Endothelial cell of umbilical vein (primary cell): ENCODE measurements around the gene KRTAP10-11. TPM values are rescaled to one million over a fixed set of nuclear protein-coding genes. Genes with fewer than 3 reads are reported as not detected.
"Not testable (repeated sequence)": the region's sequence is repeated elsewhere in the genome, so short reads cannot be mapped to it uniquely, and the experiment has no call there.

Experiments used
- BruUV-seq: library from RNA; stranded (reverse); fragments of 400-500 nt; replicated peaks from 2 replicates; lab custom pipeline; 2021; lab: Mats Ljungman, UMichigan
- CTCF ChIA-PET: fragments of 300-600, 350-600 bp; sonication (Branson Sonifier 250); formaldehyde crosslinking; loops from one replicate; lab custom pipeline; 2021; ENCODE audit warnings: antibody characterized with exemption, inconsistent platforms; lab: Charles Lee
- POLR2A ChIA-PET: fragments of 300-600, 350-600 bp; sonication (Branson Sonifier 250); formaldehyde crosslinking; loops from one replicate; lab custom pipeline; 2021; ENCODE audit warnings: antibody characterized with exemption, inconsistent platforms; lab: Charles Lee
- DNase-seq: peaks from one replicate; pipeline ENCODE4 v3.0.0-alpha.2; 2011; ENCODE audit warnings: low read depth, low spot score
- FAIRE-seq: peaks from 2 replicates; lab custom pipeline; 2011; peaks lifted over from hg19 to GRCh38; lab: Jason Lieb, UNC
- H2AFZ ChIP-seq: 2 replicates; pipeline ENCODE4 v1.6.0; 2012; ENCODE audit warnings: low read depth, low read length, control low read depth, inconsistent platforms
- H3K27ac ChIP-seq: 2 replicates; pipeline ENCODE4 v1.5.1; 2011; ENCODE audit warnings: low read depth, mild to moderate bottlenecking, control low read depth, low read length, moderate library complexity; ENCODE audit not compliant: insufficient read depth
- H3K27me3 ChIP-seq, 2 experiments: 2 replicates each; pipeline versions ENCODE4 v1.6.0 to v1.6.1; 2011; ENCODE audit warnings: low read length in 2 of 2, mixed read lengths in 1 of 2; ENCODE audit not compliant: control insufficient read depth in 2 of 2, insufficient read depth in 2 of 2
- H3K36me3 ChIP-seq, 2 experiments: 2 replicates in 1 of 2; 3 replicates in 1 of 2; pipeline ENCODE4 v1.5.1; 2011; ENCODE audit warnings: low read length in 2 of 2, mild to moderate bottlenecking in 1 of 2, moderate library complexity in 1 of 2; ENCODE audit not compliant: control insufficient read depth in 2 of 2, insufficient read depth in 2 of 2; ENCODE audit errors: extremely low read depth in 1 of 2
- H3K4me1 ChIP-seq: 3 replicates; pipeline ENCODE4 v1.5.1; 2011; ENCODE audit warnings: mild to moderate bottlenecking, low read length; ENCODE audit not compliant: control insufficient read depth, insufficient read depth; ENCODE audit errors: extremely low read depth
- H3K4me2 ChIP-seq: 2 replicates; pipeline ENCODE4 v1.6.1; 2011; ENCODE audit warnings: low read length, control low read depth, mixed read lengths; ENCODE audit not compliant: insufficient read depth
- H3K4me3 ChIP-seq, 3 experiments: fragments of 200-600 bp in 1 of 3; sonication (generic), shearing (Covaris generic) in 1 of 3; replicated peaks in 1 of 3; 2 replicates each; pipeline ENCODE4 v1.5.1; 2011 to 2016; ENCODE audit warnings: control low read depth in 3 of 3, low read length in 3 of 3, mild to moderate bottlenecking in 2 of 3, inconsistent platforms in 1 of 3, low read depth in 1 of 3, moderate library complexity in 1 of 3; ENCODE audit not compliant: insufficient read depth in 1 of 3
- H3K79me2 ChIP-seq: 2 replicates; pipeline ENCODE4 v1.6.0; 2012; ENCODE audit warnings: low read length, inconsistent platforms; ENCODE audit not compliant: control insufficient read depth, insufficient read depth
- H3K9ac ChIP-seq: replicated peaks from 2 replicates; pipeline ENCODE3; 2011; ENCODE audit warnings: low read length, control low read depth; ENCODE audit not compliant: insufficient read depth; ENCODE audit errors: extremely low read depth
- H3K9me1 ChIP-seq: replicated peaks from 3 replicates; pipeline ENCODE4 v1.6.0; 2011; ENCODE audit warnings: mild to moderate bottlenecking, low read length; ENCODE audit not compliant: control insufficient read depth, insufficient read depth; ENCODE audit errors: extremely low read depth
- H3K9me3 ChIP-seq: replicated peaks from 2 replicates; pipeline ENCODE4 v1.5.1; 2012; ENCODE audit warnings: low read length, inconsistent platforms; ENCODE audit not compliant: control insufficient read depth, insufficient read depth
- H4K20me1 ChIP-seq: replicated peaks from 2 replicates; pipeline ENCODE3; 2011; ENCODE audit warnings: mild to moderate bottlenecking, low read length; ENCODE audit not compliant: control insufficient read depth, insufficient read depth; ENCODE audit errors: extremely low read depth
- EZH2 ChIP-seq: IDR thresholded peaks from 2 replicates; pipeline ENCODE4 v1.6.1; 2012; ENCODE audit warnings: borderline replicate concordance, low read depth, mild to moderate bottlenecking, moderate library complexity, low read length, inconsistent platforms; ENCODE audit not compliant: severe bottlenecking
- FOS ChIP-seq: IDR thresholded peaks from 2 replicates; pipeline ENCODE4 v1.6.1; 2011; ENCODE audit warnings: mild to moderate bottlenecking, low read length, moderate library complexity, borderline replicate concordance; ENCODE audit not compliant: insufficient read depth
- GATA2 ChIP-seq: IDR thresholded peaks from 2 replicates; pipeline ENCODE4 v1.7.0; 2011; ENCODE audit warnings: low read depth, mild to moderate bottlenecking, moderate library complexity, mixed read lengths, low read length; ENCODE audit not compliant: insufficient read length, insufficient read depth
- JUN ChIP-seq: IDR thresholded peaks from 2 replicates; pipeline ENCODE4 v1.6.1; 2011; ENCODE audit warnings: borderline replicate concordance, low read depth; ENCODE audit not compliant: insufficient read length, insufficient read depth
- MYC ChIP-seq: IDR thresholded peaks from one replicate; pipeline ENCODE4 v1.6.1; 2011; ENCODE audit warnings: mild to moderate bottlenecking, low read depth, low read length
- POLR2A ChIP-seq: IDR thresholded peaks from 2 replicates; pipeline ENCODE4 v1.6.1; 2012; ENCODE audit warnings: low read depth, mild to moderate bottlenecking, control low read depth, low read length
- POLR2AphosphoS5 ChIP-seq: IDR thresholded peaks from 2 replicates; pipeline ENCODE4 v1.6.1; 2012; ENCODE audit warnings: low read depth, mild to moderate bottlenecking, control low read depth, low read length, moderate library complexity; ENCODE audit not compliant: insufficient read depth
- dilution Hi-C: fragments of 300-500 bp; cut with MboI; formaldehyde crosslinking; loops from one replicate; pipeline ENCODE4 v1.15.0; 2019; ENCODE audit warnings: low sequenced_read_pairs; ENCODE audit not compliant: extremely low pct_ligation_motif_present
- intact Hi-C: fragments of 100-400 bp; cut with micrococcal nuclease; formaldehyde crosslinking; loops from one replicate; pipeline ENCODE4 v1.10.0; 2022
- polyA plus RNA-seq, 4 experiments: library from polyadenylated mRNA; depleted of rRNA in 3 of 4; stranded (reverse) in 3 of 4; unstranded in 1 of 4; fragments of >200 nt; gene quantifications; 2 replicates each; pipeline versions ENCODE4 v1.2.1 to v1.2.3, GENCODE V29; 2011 to 2012; ENCODE audit warnings: missing spikeins in 1 of 4
- total RNA-seq: library from RNA; stranded (reverse); gene quantifications from 2 replicates; pipeline ENCODE4 v1.2.3, GENCODE V29; 2021
- TF ChIP-seq, protein P1 (sequence below): IDR thresholded peaks from 2 replicates; pipeline ENCODE4 v1.6.1; 2011; ENCODE audit not compliant: insufficient read depth, insufficient read length
- TF ChIP-seq, protein P2 (sequence below), 2 donors: IDR thresholded peaks; 1 replicate in 1 of 2; 2 replicates in 1 of 2; pipeline ENCODE4 v1.5.1; 2011; ENCODE audit warnings: low read length in 2 of 2, mild to moderate bottlenecking in 2 of 2, moderate library complexity in 2 of 2, control low read depth in 1 of 2, inconsistent platforms in 1 of 2, low read depth in 1 of 2; ENCODE audit not compliant: insufficient read depth in 1 of 2; ENCODE audit errors: extremely low read depth in 1 of 2

Gene KRTAP10-11
- total and polyA plus RNA-seq, 2 donors (not counting 3 experiments of a cell fraction or from before 2014, with no cell fraction given) = not detected

DNA sequence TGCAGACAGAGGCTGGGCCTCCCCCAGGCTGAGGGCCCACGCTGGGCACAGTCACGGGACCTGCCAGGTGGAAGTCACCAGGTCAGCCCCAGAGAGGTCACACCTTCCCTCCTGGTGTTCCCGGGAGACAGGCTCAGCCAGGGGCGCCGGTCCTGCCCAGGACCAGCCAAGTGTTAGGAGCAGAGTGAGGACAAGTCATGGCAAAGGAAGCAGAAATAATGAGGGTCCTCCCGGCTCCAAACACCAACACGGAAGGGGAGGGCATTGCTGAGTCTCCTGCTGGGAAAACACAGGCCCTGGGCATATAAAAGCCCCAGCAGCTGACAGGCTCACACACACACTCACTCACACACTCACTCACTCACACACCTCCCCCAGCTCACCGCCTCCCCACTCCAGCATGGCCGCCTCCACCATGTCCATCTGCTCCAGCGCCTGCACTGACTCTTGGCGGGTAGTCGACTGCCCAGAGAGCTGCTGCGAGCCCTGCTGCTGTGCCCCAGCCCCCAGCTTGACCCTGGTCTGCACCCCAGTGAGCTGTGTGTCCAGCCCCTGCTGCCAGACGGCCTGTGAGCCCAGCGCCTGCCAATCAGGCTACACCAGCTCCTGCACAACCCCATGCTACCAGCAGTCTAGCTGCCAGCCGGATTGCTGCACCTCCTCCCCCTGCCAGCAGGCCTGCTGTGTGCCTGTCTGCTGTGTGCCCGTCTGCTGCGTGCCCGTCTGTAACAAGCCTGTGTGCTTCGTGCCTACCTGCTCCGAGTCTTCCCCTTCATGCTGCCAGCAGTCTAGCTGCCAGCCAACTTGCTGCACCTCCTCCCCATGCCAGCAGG lies 9.0 kb upstream of the KRTAP10-11 start, which contains the start of gene KRTAP10-10:
Gene KRTAP10-10 (plus strand): TSS at position 339 of the 833 bp plus-strand sequence. CDS start 62 bp downstream, at position 401.
- no peaks in the 10 kb centered on the region for H3K9me3 ChIP-seq
- dilution Hi-C loops (no loop called here), intact Hi-C loops (no loop called here)
- TF ChIP-seq POLR2AphosphoS5 = no peak
- TF ChIP-seq MYC = no peak
- no peak for TF ChIP-seq FOS
- TF ChIP-seq, protein P1, sequence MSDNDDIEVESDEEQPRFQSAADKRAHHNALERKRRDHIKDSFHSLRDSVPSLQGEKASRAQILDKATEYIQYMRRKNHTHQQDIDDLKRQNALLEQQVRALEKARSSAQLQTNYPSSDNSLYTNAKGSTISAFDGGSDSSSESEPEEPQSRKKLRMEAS = no peak
- TF ChIP-seq, protein P2, sequence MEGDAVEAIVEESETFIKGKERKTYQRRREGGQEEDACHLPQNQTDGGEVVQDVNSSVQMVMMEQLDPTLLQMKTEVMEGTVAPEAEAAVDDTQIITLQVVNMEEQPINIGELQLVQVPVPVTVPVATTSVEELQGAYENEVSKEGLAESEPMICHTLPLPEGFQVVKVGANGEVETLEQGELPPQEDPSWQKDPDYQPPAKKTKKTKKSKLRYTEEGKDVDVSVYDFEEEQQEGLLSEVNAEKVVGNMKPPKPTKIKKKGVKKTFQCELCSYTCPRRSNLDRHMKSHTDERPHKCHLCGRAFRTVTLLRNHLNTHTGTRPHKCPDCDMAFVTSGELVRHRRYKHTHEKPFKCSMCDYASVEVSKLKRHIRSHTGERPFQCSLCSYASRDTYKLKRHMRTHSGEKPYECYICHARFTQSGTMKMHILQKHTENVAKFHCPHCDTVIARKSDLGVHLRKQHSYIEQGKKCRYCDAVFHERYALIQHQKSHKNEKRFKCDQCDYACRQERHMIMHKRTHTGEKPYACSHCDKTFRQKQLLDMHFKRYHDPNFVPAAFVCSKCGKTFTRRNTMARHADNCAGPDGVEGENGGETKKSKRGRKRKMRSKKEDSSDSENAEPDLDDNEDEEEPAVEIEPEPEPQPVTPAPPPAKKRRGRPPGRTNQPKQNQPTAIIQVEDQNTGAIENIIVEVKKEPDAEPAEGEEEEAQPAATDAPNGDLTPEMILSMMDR (IDR thresholded peaks at IDR 0.05; ENCODE audit: extremely low read depth in 1 of 2, insufficient read depth in 1 of 2, low read depth in 1 of 2, low read length in 2 of 2) = no peak
- no peak for TF ChIP-seq POLR2A
- no peak for TF ChIP-seq JUN
- TF ChIP-seq EZH2 = no peak
- no peak for TF ChIP-seq GATA2
- FAIRE-seq (no peak), DNase-seq (no peak)
- H3K9ac ChIP-seq = no peak within 1 kb of the TSS
- H3K27me3 ChIP-seq = no peaks in the 10 kb centered on the region
- H3K4me1 ChIP-seq = no peaks in the 10 kb centered on the region
- H3K9me1 ChIP-seq = no peaks in the 10 kb centered on the region
- no peaks in the 10 kb centered on the region for H4K20me1 ChIP-seq
- H3K27ac ChIP-seq = no peak within 1 kb of the TSS
- ChIA-PET CTCF (no interaction called here), POLR2A (no interaction called here)
- H3K36me3 ChIP-seq = no peaks in the 10 kb centered on the region
- no TSS peak for BruUV-seq
- H3K4me3 ChIP-seq = no peak within 1 kb of the TSS
- H2AFZ ChIP-seq = no peak within 1 kb of the TSS
- H3K4me2 ChIP-seq = no peak within 1 kb of the TSS
- no peaks in the 10 kb centered on the region for H3K79me2 ChIP-seq

DNA sequence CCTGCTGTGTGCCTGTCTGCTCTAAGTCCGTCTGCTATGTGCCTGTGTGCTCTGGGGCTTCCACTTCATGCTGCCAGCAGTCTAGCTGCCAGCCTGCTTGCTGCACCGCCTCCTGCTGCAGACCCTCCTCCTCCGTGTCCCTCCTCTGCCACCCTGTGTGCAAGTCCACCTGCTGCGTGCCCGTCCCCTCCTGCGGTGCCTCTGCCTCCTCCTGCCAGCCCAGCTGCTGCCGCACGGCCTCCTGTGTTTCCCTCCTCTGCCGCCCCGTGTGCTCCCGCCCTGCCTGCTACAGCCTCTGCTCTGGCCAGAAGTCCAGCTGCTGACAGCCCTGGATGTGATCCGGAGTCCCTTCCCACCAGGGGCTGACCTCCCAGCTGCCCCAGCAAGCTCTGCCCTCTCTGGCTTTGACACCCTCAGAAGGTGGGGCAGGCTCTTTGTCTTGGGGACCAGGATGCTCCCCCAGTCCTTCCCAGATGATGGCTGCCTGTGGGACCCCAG lies 8.3 kb upstream of the KRTAP10-11 start:
- POLR2A ChIA-PET, H3K27ac ChIP-seq, H3K4me1 ChIP-seq, H3K27me3 ChIP-seq, H3K9ac ChIP-seq, H2AFZ ChIP-seq, DNase-seq, dilution Hi-C loops, H3K9me1 ChIP-seq, H3K4me2 ChIP-seq, CTCF ChIA-PET, H3K79me2 ChIP-seq, BruUV-seq, intact Hi-C loops, H3K36me3 ChIP-seq, FAIRE-seq, H3K9me3 ChIP-seq, H4K20me1 ChIP-seq, H3K4me3 ChIP-seq: not testable (repeated sequence)
